G401 (cell line): Measurements from ENCODE around the gene DCT. TPM values are rescaled to one million over a fixed set of nuclear protein-coding genes. Genes with fewer than 3 reads are reported as not detected.
"Not testable (repeated sequence)": the region's sequence is repeated elsewhere in the genome, so short reads cannot be mapped to it uniquely, and the experiment has no call there.

Source experiments
- DNase-seq: peaks from one replicate; pipeline ENCODE4 v3.0.0-alpha.2; 2015; ENCODE audit warnings: low spot score
- in situ Hi-C: cut with HindIII; loops from 2 replicates; pipeline ENCODE4 v1.10.0; 2016; ENCODE audit warnings: low sequenced_read_pairs, mixed read lengths
- total RNA-seq: library from RNA; depleted of rRNA; stranded (reverse); fragments of >200 nt; shearing (Covaris generic); gene quantifications from 2 replicates; pipeline ENCODE4 v1.2.3, GENCODE V29; 2014; rRNA removed

The DCT gene
- 0.47 TPM in 1 of 2 replicates, not detected in the other for total RNA-seq

DNA sequence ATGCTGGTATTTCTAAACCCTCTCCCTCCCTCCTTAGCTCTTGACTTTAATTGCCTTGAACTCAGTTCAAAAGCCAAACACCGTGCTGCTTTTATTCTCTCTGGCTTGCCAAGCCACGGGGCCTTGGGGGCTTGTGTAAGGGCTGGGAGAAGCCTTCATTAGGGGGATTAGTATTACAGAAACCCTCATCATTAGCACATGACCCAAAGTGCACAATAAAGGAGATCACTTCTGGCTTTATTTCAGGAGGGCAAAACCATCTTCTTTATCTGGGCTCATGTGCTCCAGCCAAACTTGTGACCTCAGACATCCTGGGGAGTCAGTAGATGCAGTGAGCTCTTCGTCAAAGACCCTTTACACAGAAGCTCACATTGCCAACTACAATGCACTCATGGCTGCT is at the start of gene DCT:
DCT (minus strand) TSS at position 67 of the 400 bp plus-strand sequence. CDS start 427 bp downstream, outside the sequence.
- in situ Hi-C loops: no loop called here
- no peak for DNase-seq

DNA sequence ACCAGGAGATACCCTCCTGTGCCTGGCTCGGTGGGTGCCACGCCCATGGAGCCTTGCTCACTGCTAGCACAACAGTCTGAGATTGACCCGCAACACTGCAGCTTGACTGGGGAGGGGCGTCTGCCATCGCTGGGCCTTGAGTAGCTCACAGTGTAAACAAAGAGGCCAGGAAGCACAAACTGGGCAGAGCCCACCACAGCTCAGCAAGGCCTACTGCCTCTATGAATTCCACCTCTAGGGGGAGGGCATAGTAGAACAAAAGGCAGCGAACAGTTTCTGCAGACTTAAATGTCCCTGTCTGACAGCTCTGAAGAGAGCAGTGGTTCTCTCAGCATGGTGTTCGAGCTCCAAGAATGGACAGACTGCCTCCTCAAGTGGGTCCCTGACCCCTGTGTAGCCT is 47.5 kb upstream of the DCT start:
- DNase-seq, in situ Hi-C loops: not testable (repeated sequence)

DNA sequence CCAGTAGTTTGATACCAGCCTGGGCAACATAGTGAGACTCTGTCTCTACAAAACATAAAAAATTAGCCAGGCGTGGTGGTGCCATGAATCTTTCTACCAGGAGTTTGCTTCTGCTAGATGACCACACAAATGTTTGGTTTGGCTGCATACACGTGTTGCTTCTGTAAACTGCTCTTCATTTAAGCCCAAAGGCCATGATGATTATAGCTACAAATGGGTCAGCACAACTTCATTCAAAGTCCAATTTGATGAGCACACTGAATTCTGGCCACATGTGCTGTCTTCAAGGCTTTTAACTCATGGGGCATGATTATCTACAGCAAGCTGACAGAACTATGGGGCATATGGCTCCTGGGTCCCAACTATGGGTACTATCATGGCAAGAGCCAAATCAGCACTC is 46.3 kb upstream of the DCT start:
- no peak for DNase-seq
- in situ Hi-C loops: no loop called here

DNA sequence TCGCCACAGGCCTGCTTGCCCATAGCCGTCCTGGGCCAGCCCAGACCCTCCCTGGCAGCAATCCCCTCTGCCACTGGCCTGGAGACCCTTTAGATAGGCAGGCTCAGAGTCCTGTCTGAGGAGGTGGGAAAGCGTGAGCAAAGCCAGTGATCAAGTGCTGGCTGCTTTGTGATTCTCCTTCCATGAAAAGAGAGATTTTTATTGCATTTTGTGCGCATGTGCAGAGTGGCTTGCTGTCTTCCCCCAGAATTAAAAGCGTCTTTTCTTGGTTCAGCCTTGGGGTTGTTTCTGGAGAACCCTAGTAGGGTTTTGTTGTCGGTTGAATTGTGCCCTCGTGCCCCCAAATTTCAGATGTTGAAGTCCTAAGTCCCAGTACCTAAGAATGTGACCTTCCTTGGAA is 44.9 kb upstream of the DCT start:
- no peak for DNase-seq
- in situ Hi-C loops: no loop called here

DNA sequence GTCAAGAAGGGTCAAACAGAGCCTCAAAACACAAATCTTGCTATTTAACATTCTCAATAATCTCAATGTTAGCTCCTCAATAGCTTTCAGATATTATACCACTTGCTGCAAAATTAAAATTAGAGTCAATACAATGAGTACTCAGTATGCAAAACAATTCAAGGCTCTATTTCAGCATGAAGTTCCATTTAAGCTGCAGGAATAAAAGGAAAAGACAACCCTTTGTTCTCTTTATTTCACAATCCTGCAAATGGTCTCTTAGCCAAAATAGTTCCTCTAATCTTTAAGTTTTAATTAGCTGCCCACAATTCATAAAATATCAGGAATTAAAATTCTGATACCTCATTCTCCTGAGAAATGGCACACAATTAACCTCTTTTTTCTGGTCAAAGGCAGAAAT is 40.5 kb upstream of the DCT start:
- in situ Hi-C loops: no loop called here
- no peak for DNase-seq

DNA sequence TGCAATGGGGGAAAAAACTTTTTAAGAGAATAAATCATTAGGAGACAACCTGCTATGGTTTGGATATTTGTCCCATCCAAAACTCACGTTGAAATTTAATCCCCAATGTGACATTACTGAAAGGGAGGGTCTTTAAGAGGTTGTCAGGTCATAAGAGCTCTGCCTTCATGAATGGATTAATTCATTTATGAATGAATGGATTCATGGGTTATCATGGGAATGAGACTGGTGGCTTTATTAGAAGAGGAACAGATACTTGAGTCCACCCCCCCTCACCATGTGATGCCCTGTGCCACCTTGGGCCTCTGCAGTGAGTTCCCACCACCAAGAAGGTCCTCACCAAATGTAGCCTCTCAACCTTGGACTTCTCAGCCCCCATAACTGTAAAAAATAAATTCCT is 37.0 kb upstream of the DCT start:
- in situ Hi-C loops: no loop called here
- no peak for DNase-seq

DNA sequence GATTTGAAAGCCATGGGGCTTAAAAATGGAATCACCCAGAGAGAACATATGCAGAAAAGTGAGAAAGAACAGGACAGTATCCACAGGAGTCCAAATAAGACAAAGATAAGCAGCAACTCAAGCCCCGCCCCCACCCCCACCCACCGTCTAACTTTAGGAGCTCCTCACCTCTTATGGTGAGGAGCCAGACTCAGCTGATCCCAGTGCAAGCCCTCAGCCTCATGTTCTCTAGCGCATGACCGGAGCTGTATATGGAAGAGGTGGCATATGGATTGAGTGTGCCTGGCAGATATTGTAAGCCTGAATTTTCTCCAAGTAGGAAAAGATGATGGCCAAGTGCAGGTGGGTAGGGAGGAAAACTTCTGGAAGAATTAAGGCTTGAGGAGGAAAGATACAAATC is 36.4 kb upstream of the DCT start:
- no peak for DNase-seq
- in situ Hi-C loops: no loop called here

DNA sequence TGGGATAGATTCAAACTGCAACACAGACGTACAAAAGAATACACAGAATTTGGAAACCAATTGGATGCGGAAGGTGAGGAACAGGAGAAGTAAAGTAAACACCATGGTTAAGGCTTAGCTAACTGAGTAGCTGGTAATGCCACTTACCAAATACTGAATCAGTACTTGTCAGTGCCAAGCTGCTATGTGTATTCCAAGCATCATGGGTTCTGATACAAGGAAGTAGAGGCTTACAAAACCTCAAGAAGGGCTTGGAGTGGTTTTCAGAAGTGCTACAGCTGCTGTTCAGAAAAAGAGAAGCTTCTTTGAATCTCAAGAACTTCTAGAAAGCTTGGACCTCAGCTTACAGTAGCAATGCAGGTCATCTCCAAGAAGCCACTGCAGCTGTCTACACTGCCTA is 35.9 kb upstream of the DCT start:
- DNase-seq: no peak

DNA sequence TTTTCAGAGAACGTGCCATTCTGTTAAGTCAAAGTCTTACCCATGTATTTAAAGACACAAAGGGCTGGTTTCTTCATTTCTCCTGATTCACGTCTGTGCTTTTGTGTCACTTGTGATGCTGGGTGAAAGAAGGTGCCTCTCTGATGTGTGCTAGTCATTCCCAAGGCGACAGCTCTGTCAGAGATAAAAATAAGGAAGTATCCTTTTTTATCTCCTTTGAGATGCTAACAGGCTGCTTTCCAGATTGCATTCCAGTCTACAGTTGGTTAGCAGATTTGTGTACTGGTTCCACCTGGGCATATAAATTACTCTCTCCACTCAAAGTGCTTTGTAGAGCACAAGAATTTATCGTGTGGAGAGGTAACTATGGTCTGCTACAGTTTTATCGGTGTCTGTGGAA is 33.5 kb upstream of the DCT start:
- DNase-seq: no peak
- in situ Hi-C loops: no loop called here

More for the DNA sequence above, 35.9 kb upstream of the DCT start:
- in situ Hi-C loops: no loop called here

DNA sequence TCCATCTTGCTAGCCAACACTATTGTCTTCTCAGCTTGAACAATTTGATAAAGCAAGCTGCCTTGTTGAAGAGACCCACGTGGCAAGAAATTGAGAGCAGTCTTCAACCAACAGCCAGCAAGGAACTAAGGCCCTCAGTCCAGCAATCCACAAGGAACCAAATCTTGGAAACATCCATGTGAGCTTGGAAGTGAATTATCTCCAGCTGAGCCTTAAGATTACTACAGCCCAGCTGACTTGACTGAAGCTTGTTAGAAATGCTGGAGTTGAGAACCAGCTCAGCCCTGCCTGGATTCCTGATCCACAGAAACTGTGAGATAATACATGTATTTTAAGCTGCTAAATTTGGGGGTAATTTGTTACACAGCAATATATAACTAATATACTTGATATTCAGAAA is 26.2 kb upstream of the DCT start:
- DNase-seq: no peak
- in situ Hi-C loops: no loop called here

DNA sequence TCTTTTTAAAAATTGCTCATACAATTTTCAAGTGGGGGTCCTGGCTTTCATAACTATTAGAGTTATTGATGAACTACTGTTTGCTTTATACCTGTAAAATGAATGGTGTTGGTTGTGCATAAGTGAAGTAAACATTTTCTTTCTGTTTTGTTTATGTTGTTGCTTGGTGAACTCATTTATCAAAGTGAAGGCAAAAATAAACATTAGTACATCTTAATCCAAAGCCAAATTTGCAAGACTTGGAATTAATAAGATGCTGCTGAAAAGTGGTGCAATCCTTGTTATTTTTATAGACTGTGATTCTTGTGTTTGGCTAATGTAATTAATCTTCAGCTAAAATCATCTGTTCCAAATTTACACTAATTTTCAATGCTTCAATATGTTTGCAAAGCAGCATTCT is 24.4 kb upstream of the DCT start:
- no peak for DNase-seq
- in situ Hi-C loops: no loop called here

DNA sequence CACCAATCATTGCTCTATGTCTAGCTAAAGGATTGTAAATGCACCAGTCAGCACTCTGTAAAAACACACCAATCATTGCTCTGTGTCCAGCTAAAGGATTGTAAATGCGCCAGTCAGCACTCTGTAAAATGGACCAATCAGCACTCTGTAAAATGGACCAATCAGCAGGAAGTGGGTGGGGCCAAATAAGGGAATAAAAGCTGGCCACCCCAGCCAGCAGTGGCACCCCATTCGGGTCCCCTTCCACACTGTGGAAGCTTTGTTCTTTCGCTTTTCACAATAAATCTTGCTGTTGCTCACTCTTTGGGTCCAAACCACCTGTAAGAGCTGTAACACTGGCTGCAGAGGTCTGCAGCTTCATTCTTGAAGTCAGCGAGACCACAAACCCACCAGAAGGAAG is 19.3 kb upstream of the DCT start:
- DNase-seq, in situ Hi-C loops: not testable (repeated sequence)

DNA sequence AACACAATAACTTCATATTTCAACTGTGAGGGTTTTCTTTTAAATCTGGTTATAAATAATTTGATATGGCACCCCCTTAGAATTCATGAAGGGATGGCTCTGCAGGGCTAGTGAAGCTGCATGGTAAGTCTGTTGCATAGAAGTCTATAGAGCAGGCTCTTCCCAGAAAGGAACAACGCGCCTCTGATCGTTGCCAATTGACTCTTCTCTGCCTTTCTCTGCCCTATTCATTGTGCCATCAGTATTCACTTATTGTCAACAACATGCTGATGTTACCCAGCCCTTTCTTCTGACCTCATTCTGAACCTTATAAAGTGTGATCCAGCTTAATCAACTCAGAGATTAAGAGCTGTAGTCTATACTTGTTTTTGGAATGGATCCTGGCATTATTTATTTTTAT is 16.3 kb upstream of the DCT start:
- in situ Hi-C loops: no loop called here
- no peak for DNase-seq

DNA sequence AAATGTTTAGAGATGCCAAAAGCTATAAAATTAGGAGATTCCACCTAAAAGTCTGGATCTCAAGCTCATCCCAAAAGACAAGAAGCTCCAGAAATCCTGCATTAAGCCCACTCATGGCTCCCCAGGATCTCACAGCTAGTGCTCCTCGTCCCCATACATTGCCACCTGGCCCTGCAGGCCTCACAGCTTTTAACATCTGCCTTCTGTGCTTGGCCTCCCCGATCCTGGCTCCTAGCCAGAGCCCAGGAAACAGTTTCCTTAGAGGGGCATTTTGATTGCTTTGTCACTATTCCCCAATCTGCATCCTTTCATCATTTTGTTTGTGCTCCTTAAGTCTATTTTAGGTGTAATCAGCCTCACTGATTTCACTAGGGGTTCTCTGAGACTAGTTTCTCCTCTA is 14.5 kb upstream of the DCT start:
- in situ Hi-C loops: no loop called here
- DNase-seq: no peak

DNA sequence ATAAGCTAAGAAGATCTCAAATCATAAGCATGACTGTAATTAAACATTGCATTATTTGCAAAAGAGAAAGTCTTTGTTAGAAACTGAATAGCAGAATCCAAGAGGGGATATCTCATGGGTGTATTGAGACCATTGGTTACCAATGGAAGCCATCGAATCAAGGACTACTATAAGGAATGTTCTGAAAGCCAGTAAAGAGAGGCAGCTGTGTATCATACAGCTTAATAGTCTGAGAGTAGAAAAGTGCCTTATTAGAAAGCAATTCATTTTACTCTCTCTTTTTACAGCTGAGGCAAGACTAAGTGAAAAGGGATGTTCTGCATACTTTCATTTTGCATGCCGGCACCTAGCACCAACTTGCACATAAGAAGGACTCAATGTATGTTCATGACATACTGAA is 7.6 kb upstream of the DCT start:
- in situ Hi-C loops: no loop called here
- DNase-seq: no peak

DNA sequence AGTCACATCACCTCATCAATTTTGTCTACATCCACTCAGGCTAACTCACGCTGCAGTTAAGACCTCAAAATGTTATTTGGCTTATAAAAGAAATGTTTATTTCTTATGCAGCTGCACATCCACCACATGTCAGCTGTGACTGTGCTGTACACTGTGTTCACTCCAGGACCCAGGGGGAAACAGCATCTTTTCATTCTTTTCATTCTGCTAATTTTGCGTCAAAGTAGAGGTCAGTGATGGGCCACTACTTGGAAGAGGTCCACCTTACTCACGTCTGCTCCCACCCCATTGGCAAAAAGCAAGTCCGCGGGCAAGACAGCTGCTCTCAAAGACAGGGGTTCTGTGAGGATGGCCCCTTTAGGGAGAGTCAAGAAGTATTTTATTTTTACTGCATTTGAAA is 4.5 kb upstream of the DCT start:
- in situ Hi-C loops: no loop called here

DNA sequence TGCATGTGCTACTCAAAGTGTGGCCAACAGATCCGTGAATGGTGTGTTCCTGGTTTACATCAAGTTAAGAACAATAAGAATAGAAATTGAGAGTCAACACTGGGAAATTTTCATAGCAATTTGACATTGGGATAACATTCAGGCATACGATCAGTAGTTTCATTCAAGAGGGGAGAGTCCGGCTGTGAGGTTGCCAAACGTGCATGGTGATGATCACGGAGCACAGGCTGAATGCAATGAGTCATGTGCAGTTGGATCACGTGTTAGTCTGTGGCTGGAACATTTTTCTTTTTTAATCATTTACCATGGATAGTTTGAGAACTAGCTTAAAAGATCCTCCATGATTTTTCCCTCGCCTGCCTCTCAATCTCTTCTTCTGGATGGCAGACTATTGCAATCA is 2.5 kb upstream of the DCT start:
- no peak for DNase-seq
- in situ Hi-C loops: no loop called here

More for the DNA sequence above, 4.5 kb upstream of the DCT start:
- no peak for DNase-seq

DNA sequence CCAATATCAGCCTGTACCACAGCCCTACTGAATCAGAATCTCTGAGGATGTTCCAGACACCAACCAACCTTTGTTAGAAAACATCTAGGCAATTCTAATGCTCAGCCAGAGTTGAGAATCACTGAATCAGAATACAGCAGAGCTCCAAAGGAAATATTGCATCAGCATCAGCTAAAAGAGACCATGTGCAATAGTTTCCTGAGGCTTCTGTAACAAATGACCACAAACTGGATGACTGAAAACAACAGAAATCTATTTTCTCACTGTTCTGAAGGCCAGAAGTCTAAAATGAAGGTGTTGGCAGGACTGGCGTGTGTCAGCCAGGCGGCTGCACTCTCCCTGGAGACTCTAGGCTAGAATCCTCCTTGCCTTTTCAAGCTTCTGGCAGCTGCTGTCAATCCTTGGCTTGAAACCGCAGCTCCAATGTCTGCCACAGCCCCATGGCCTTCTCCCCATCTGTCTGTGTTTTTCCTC is 1.2 kb upstream of the DCT start:
- in situ Hi-C loops: no loop called here
- no peak for DNase-seq

DNA sequence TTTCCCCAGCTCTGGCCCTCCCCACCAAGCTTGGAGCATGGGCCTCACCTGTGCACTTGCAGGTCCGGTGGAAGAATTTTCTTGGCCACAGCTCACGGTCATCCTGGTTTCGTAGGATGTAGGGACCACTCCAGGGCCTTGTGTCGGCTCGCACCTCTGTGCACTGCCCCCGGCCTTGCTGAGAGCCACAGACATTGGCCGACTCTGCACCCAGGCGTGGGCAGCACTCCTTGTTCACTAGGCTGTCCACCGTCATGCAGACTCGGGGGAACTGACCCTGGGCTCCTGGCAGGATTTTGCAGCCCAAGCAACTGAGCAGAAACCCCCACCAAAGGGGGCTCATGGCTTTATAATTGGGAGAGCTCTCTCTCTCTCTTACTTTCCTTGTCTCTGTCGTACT is 569 bp downstream of the DCT start:
- in situ Hi-C loops: no loop called here
- DNase-seq: no peak

DNA sequence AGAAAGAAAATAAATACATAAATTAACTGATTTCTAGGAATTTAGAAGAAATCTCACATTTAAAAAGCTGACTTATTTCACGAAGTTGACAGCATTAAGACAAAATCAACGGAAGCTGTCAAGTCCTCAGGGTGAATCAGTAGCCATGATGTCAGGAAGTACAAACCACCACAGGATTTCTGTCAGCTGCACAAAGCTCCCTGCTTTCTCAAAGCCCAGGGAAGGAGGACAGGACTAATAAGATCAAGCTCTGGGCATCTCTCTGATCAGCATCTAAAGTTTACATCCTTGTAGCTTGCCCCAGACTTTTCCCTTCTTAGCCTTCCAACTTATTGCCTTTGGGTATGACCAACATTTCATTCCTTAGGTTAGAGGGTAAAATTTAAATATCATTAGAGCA is 9.4 kb downstream of the DCT start:
- no peak for DNase-seq
- in situ Hi-C loops: no loop called here

DNA sequence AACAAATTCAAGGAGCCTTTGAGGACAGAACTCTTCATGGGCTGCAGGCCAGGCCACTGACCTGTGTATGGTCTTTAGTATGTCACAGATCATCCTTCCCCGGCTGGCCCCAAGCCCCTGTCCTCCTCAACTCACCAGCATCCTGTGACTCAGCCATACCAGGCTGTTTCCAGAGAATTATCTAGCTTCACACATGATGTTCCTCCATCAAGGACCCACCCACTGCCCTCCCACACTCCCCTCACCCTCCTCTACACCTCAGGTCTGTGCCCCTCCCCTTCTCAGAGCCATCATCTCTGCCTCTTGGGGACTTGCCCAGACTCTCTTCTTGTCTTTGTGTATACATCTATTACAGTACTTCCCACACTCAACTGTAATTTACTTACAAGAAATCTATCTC is 14.7 kb downstream of the DCT start:
- in situ Hi-C loops: no loop called here
- DNase-seq: no peak

DNA sequence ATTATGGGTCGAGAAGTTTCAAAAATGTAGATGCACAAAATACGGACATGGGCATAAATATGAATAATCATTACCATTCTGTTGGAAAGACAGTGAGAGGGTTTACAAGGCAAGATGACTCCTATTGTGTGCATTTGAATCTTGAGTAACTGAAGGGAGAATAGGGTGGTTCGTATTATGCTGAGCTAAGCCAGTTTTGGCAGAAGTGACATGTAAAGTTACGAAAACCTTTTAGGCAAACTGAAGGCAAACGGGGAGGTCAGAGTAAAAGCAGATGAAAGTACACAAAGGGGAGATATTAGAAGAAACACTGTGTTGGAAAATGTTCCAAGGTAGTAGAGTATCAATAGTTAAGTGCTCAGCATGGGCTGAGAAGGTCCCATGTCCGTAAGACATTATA is 16.8 kb downstream of the DCT start:
- in situ Hi-C loops: no loop called here

More for the DNA sequence above, 16.8 kb downstream of the DCT start:
- no peak for DNase-seq
